HepG2 (cell line): ENCODE measurements around the gene KLHL35. TPM values are rescaled to one million over a fixed set of nuclear protein-coding genes. Genes with fewer than 3 reads are reported as not detected.

Experiments used
- ATAC-seq: fragments of 200-7000 bp; cut with Tn5 transposase; 3 replicates; pipeline ENCODE4 v1.9.1; 2020; ENCODE audit warnings: mild to moderate bottlenecking, moderate library complexity
- BruUV-seq: library from RNA; stranded (reverse); fragments of 400-500 nt; replicated peaks from 2 replicates; lab custom pipeline; 2021; lab: Mats Ljungman, UMichigan
- CTCF ChIA-PET: fragments of 300-600 bp; formaldehyde crosslinking; extraction: SDS; loops from one replicate; lab custom pipeline; 2021; ENCODE audit warnings: low total read pairs, inconsistent platforms, low intra/inter-chr PET ratio; lab: Yijun Ruan, JAX
- POLR2A ChIA-PET: fragments of 350-600 bp; sonication (Branson Sonifier 250); formaldehyde crosslinking; loops from one replicate; lab custom pipeline; 2020; ENCODE audit warnings: antibody characterized with exemption, inconsistent platforms; lab: Yijun Ruan, JAX
- DNase-seq: peaks from one replicate; pipeline ENCODE4 v3.0.0-alpha.2; 2015; ENCODE audit warnings: low spot score
- FAIRE-seq: peaks from 3 replicates; lab custom pipeline; 2011; peaks lifted over from hg19 to GRCh38; lab: Jason Lieb, UNC
- H2AFZ ChIP-seq: one replicate; pipeline ENCODE4 v1.6.1; 2011; ENCODE audit warnings: low read length, inconsistent platforms
- H3K27ac ChIP-seq: fragments of 300-600 bp; 3 replicates; pipeline ENCODE4 v1.8.0; 2011; ENCODE audit warnings: mixed run types, mild to moderate bottlenecking, mixed read lengths, low read length, inconsistent platforms; ENCODE audit not compliant: insufficient read depth; ENCODE audit errors: extremely low read length
- H3K27me3 ChIP-seq, 2 experiments: fragments of 200-600 bp in 1 of 2; 2 replicates in 1 of 2; 3 replicates in 1 of 2; pipeline versions ENCODE4 v1.6.0 to v1.8.0; 2011; ENCODE audit warnings: low read length in 2 of 2, mild to moderate bottlenecking in 2 of 2, moderate library complexity in 2 of 2, inconsistent platforms in 1 of 2; ENCODE audit not compliant: insufficient read depth in 2 of 2, control insufficient read depth in 1 of 2
- H3K36me3 ChIP-seq, 2 experiments: fragments of 200-600 bp in 1 of 2; replicated peaks in 1 of 2; 2 replicates in 1 of 2; 3 replicates in 1 of 2; pipeline versions ENCODE4 v1.5.1 to v1.8.0; 2011; ENCODE audit warnings: low read length in 2 of 2, inconsistent platforms in 1 of 2; ENCODE audit not compliant: insufficient read depth in 2 of 2, control insufficient read depth in 1 of 2
- H3K4me1 ChIP-seq: 2 replicates; pipeline ENCODE4 v1.5.1; 2012; ENCODE audit warnings: low read length, inconsistent platforms; ENCODE audit not compliant: insufficient read depth
- H3K4me2 ChIP-seq: 2 replicates; pipeline ENCODE4 v1.6.0; 2011; ENCODE audit warnings: low read depth, low read length, inconsistent platforms
- H3K4me3 ChIP-seq, 3 experiments: fragments of 200-600 bp in 1 of 3; sonication (generic), shearing (Covaris generic) in 1 of 3; replicated peaks in 1 of 3; 2 replicates each; pipeline ENCODE4 v1.5.1; 2011 to 2016; ENCODE audit warnings: low read length in 3 of 3, inconsistent platforms in 2 of 3, low read depth in 2 of 3, mild to moderate bottlenecking in 2 of 3, control low read depth in 1 of 3, mixed read lengths in 1 of 3; ENCODE audit not compliant: insufficient read depth in 1 of 3
- H3K79me2 ChIP-seq: one replicate; pipeline ENCODE4 v1.6.1; 2011; ENCODE audit warnings: low read length, inconsistent platforms; ENCODE audit not compliant: insufficient read depth
- H3K9ac ChIP-seq: 2 replicates; pipeline ENCODE4 v1.6.0; 2011; ENCODE audit warnings: mild to moderate bottlenecking, low read depth, low read length, inconsistent platforms; ENCODE audit not compliant: insufficient read depth
- H3K9me3 ChIP-seq: 2 replicates; pipeline ENCODE4 v1.5.1; 2012; ENCODE audit warnings: mild to moderate bottlenecking, low read length
- H4K20me1 ChIP-seq: 2 replicates; pipeline ENCODE4 v1.6.0; 2011; ENCODE audit warnings: inconsistent platforms, mild to moderate bottlenecking, low read length, moderate library complexity; ENCODE audit not compliant: insufficient read depth
- ISL2 ChIP-seq: sonication (generic); formaldehyde crosslinking; IDR thresholded peaks from 2 replicates; pipeline ENCODE4 v1.5.0; 2020; ENCODE audit warnings: missing genetic modification reagents
- KMT2A ChIP-seq: sonication (generic); formaldehyde crosslinking; IDR thresholded peaks from 2 replicates; pipeline ENCODE4 v1.4.0; 2020; ENCODE audit warnings: missing genetic modification reagents
- NAIF1 ChIP-seq: sonication (generic); formaldehyde crosslinking; IDR thresholded peaks from 2 replicates; pipeline ENCODE4 v1.5.0; 2020; ENCODE audit warnings: mild to moderate bottlenecking, missing genetic modification reagents, borderline replicate concordance
- TFE3 ChIP-seq: IDR thresholded peaks from 2 replicates; pipeline ENCODE4 v1.6.1; 2016
- ZFP1 ChIP-seq: IDR thresholded peaks from 2 replicates; pipeline ENCODE4 v1.6.1; 2016
- ZKSCAN1 ChIP-seq: fragments of 150-350 bp; IDR thresholded peaks from 2 replicates; pipeline ENCODE4 v1.6.1; 2014; ENCODE audit warnings: low read length
- ZNF24 ChIP-seq: fragments of 450-650 bp; IDR thresholded peaks from 2 replicates; pipeline ENCODE4 v1.6.1; 2017; ENCODE audit warnings: antibody characterized with exemption, mild to moderate bottlenecking
- ZNF547 ChIP-seq: sonication (generic); formaldehyde crosslinking; IDR thresholded peaks from 2 replicates; pipeline ENCODE4 v1.5.1; 2020; ENCODE audit warnings: mild to moderate bottlenecking, missing genetic modification reagents
- WGBS: methylation state at CpG from one replicate; pipeline ENCODE4 v1.1.6; 2017; ENCODE audit warnings: low lambda C conversion rate; 5-methylcytosine and 5-hydroxymethylcytosine counted together
- in situ Hi-C: cut with HindIII; loops from 2 replicates; pipeline ENCODE4 v1.10.0; 2017; ENCODE audit warnings: low pct_unique_long_range_greater_than_20kb; ENCODE audit not compliant: extremely low pct_ligation_motif_present
- intact Hi-C: fragments of 100-400 bp; cut with micrococcal nuclease; formaldehyde crosslinking; loops from one replicate; pipeline ENCODE4 v1.10.0; 2022; ENCODE audit not compliant: unreplicated experiment
- polyA plus RNA-seq, 8 experiments: library from polyadenylated mRNA; depleted of rRNA in 3 of 8; stranded (reverse) in 7 of 8; unstranded in 1 of 8; fragments of >200 nt; fragmentation: Illumina TruSeq in 4 of 8; extraction: Trizol in 4 of 8; gene quantifications; 2 replicates each; pipeline versions ENCODE4 v1.2.1 to v1.2.3, GENCODE V29; 2011 to 2016; ENCODE audit warnings: low read depth in 4 of 8, missing spikeins in 1 of 8, mixed read lengths in 1 of 8; ENCODE audit not compliant: insufficient read depth in 1 of 8
- total RNA-seq, 5 experiments: library from RNA; depleted of rRNA; stranded (reverse); fragments of >200 nt; fragmentation: Illumina TruSeq; extraction: Trizol; gene quantifications; 2 replicates each; pipeline ENCODE4 v1.2.3, GENCODE V29; 2016; ENCODE audit warnings: low read depth in 1 of 5
- TF ChIP-seq, protein P1 (sequence below): sonication (generic); formaldehyde crosslinking; IDR thresholded peaks from 2 replicates; pipeline ENCODE4 v1.5.1; 2020; ENCODE audit warnings: missing genetic modification reagents, mild to moderate bottlenecking, borderline replicate concordance

KLHL35 gene
- total and polyA plus RNA-seq, 2 of the 13 experiments (the other 11 are each of a cell fraction or from before 2014, with no cell fraction given) = not detected

GRCh38 chr11:75421902-75422247 is 11.1 kb downstream of the KLHL35 start:
- ChIA-PET CTCF (no interaction called here), POLR2A (interaction anchor here (0.9 to 1.8 kb wide), 5 partner anchors 9 to 21 kb away, joined by 3 to 10 read pairs (median 4); no protein-coding TSS in a partner anchor)
- FAIRE-seq (no peak), ATAC-seq (peak; percentile 17), DNase-seq (no peak)
- peak overlapping the region; percentile 59; the same call in 1 of the 2 replicates for H3K4me2 ChIP-seq
- H3K9me3 ChIP-seq = no peaks in the 10 kb centered on the region
- TF ChIP-seq KMT2A (CRISPR knock-in tag) (no peak), ZKSCAN1 (no peak), ZFP1 (no peak), TFE3 (no peak), NAIF1 (CRISPR knock-in tag) (0 out of 2 replicates have a peak, but pooled peaks have one; percentile 36), ZNF547 (CRISPR knock-in tag) (no peak), ZNF24 (no peak), ISL2 (CRISPR knock-in tag) (peak; percentile 0; the same call in 1 of the 2 replicates)
- TF ChIP-seq, protein P1, sequence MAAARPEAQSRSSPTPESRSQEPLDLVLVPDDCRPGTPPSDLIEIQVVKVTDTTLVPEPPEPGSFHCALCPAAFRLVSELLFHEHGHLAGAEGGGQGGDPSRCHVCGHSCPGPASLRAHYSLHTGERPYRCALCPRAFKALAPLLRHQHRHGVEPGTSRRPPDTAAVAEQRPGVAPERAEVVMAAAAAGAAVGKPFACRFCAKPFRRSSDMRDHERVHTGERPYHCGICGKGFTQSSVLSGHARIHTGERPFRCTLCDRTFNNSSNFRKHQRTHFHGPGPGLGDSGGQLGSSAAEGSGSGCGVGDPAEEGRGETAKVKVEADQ (CRISPR knock-in tag) = no peak
- intact Hi-C loops (loop anchor here (2.0 kb wide), 1 partner anchor 13 kb away; no protein-coding TSS in a partner anchor), in situ Hi-C loops (no loop called here)
- BruUV-seq = no TSS peak
- no peak overlapping the region for H2AFZ ChIP-seq
- no peaks in the 10 kb centered on the region for H3K79me2 ChIP-seq
- H3K4me3 ChIP-seq = no peak overlapping the region
- no peaks in the 10 kb centered on the region for H3K36me3 ChIP-seq
- WGBS = 9% methylated on average over 2 of the region's 2 CpGs
- no peak overlapping the region for H3K9ac ChIP-seq
- H3K27ac ChIP-seq = peak overlapping the region; percentile 12
- no peaks in the 10 kb centered on the region for H3K27me3 ChIP-seq
- peaks cover 10% of the 10 kb centered on the region for H4K20me1 ChIP-seq
- H3K4me1 ChIP-seq = peaks cover 38% of the 10 kb centered on the region
